ENCODE measurements around the gene ANKRD39.
A peak's percentile ranks its signal among the peaks of the same experiment; 100 is the strongest.

ANKRD39 gene

GRCh38 chr2:96860065-96861029, 2.5 kb upstream of the ANKRD39 start:
- in situ Hi-C loops (cut with MboI; ENCODE audit: low pct_unique_long_range_greater_than_20kb, low sequenced_read_pairs), result no loop called here
- DNase-seq, result no peak

DNA sequence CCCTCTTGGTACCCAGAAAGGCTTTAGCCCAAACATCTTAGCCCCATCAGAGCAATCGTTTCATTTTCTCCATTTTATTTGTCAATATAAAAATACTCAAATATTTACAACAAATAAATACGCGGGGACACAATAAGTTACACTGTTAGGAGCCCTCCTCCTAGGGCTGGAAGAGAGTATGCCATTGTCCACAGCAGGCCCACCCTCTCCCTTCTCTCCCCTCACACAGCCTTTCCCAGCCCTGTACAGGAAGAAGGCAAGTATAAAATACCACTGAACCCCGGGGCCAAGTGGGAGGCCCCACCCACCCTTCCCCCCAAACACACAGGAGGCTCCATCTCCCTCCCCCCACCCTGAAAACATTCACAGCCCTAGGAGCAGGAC, 1.9 kb upstream of the ANKRD39 start:
- in situ Hi-C loops (cut with MboI; ENCODE audit: low pct_unique_long_range_greater_than_20kb, low sequenced_read_pairs), result loop anchor here (10.0 kb wide), 1 partner anchor 95 kb away; no protein-coding TSS in a partner anchor
- DNase-seq, result no peak

GRCh38 chr2:96859099-96859649, 1.4 kb upstream of the ANKRD39 start:
- no peak for DNase-seq
- in situ Hi-C loops (cut with MboI; ENCODE audit: low pct_unique_long_range_greater_than_20kb, low sequenced_read_pairs), result loop anchor here (10.0 kb wide), 1 partner anchor 96 kb away; no protein-coding TSS in a partner anchor

GRCh38 chr2:96856776-96857666, 795 bp downstream of the ANKRD39 start:
- in situ Hi-C loops (cut with MboI; ENCODE audit: low pct_unique_long_range_greater_than_20kb, low sequenced_read_pairs), result loop anchor here (10.0 kb wide), 1 partner anchor 98 kb away; no protein-coding TSS in a partner anchor
- peak; percentile 43 for DNase-seq

GRCh38 chr2:96853321-96853720, 4.5 kb downstream of the ANKRD39 start:
- no peak for DNase-seq
- in situ Hi-C loops (cut with MboI; ENCODE audit: low pct_unique_long_range_greater_than_20kb, low sequenced_read_pairs), result loop anchor here (10.0 kb wide), 1 partner anchor 101 kb away; no protein-coding TSS in a partner anchor

GRCh38 chr2:96852667-96853066, 5.1 kb downstream of the ANKRD39 start:
- in situ Hi-C loops (cut with MboI; ENCODE audit: low pct_unique_long_range_greater_than_20kb, low sequenced_read_pairs), result loop anchor here (10.0 kb wide), 1 partner anchor 102 kb away; no protein-coding TSS in a partner anchor
- DNase-seq, result no peak

GRCh38 chr2:96848264-96848663, 9.6 kb downstream of the ANKRD39 start:
- in situ Hi-C loops (cut with MboI; ENCODE audit: low pct_unique_long_range_greater_than_20kb, low sequenced_read_pairs), result no loop called here
- DNase-seq, result no peak

- no peak for DNase-seq
- in situ Hi-C loops (cut with MboI; ENCODE audit: low pct_unique_long_range_greater_than_20kb, low sequenced_read_pairs), result no loop called here
Observed at GRCh38 chr2:96847586-96847985, 10.2 kb downstream of the ANKRD39 start.

GRCh38 chr2:96846825-96847224, 11.0 kb downstream of the ANKRD39 start:
- in situ Hi-C loops (cut with MboI; ENCODE audit: low pct_unique_long_range_greater_than_20kb, low sequenced_read_pairs), result no loop called here
- no peak for DNase-seq

DNA sequence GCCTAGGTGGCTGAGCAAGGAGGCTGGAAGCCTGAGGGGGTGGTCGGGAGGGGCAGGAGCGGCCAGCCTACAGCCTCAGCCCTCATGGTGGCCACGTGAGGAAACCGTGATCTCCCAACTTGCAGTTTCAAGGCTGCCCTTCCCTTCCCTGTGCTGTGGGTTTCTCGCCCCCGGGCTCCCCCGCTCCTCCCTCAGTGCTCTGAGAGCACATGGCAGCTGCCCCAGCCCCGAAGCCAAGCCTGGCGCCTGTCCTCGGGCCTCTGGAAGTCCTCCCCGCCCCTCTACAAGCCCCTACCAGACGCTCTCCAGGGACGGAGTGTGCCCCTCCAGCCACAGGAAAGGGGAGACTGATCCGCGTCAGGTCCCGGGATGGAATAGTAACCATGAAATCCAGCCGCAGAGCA, 13.4 kb downstream of the ANKRD39 start:
- in situ Hi-C loops (cut with MboI; ENCODE audit: low pct_unique_long_range_greater_than_20kb, low sequenced_read_pairs), result no loop called here
- DNase-seq, result no peak

- DNase-seq, result no peak
- in situ Hi-C loops (cut with MboI; ENCODE audit: low pct_unique_long_range_greater_than_20kb, low sequenced_read_pairs), result no loop called here
Observed at GRCh38 chr2:96843538-96844268, 14.1 kb downstream of the ANKRD39 start, which contains the start of gene ANKRD23. Gene ANKRD23 (minus strand): TSS chr2:96844021. CDS start chr2:96843992, 29 bp downstream.

GRCh38 chr2:96842600-96842999, 15.2 kb downstream of the ANKRD39 start:
- DNase-seq, result no peak
- in situ Hi-C loops (cut with MboI; ENCODE audit: low pct_unique_long_range_greater_than_20kb, low sequenced_read_pairs), result no loop called here

DNA sequence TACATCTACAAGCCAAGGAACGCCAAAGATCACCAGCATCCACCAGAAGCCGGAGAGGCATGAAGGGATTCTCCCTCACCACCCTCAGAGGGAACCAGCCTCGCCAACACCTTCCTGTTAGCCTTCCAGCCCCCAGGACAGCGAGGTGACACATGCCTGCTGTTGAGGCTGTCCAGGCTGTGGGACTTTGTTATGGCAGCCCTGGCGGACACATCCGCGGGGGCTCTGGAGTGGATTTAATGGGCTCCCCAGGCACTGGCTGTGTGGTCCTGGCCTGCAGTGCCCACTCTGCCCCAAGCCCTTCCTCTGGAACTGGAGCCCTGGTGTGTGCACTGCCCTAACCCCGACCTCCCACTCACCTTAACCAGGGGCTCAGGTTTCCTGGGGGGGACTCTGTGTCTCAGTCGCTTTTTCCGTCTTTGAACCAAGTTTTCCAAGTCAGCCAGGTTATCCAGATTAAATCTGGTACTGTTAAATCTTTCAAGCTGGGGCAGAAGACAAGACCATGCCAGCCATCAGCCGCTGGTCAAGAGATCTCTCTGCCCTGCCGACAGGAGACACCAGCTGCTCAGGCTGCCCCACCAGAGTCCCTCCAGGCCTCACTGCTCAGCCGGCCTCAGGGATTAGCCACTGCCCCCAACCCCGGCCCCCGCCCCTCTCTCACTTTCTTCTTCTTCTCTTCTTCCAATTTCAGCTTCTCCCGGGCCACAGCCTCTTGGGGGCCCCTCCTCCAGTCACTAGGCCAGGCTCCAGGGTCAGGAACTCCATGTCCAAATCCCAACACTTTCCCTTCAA, 15.9 kb downstream of the ANKRD39 start:
- no peak for DNase-seq
- in situ Hi-C loops (cut with MboI; ENCODE audit: low pct_unique_long_range_greater_than_20kb, low sequenced_read_pairs), result no loop called here

DNA sequence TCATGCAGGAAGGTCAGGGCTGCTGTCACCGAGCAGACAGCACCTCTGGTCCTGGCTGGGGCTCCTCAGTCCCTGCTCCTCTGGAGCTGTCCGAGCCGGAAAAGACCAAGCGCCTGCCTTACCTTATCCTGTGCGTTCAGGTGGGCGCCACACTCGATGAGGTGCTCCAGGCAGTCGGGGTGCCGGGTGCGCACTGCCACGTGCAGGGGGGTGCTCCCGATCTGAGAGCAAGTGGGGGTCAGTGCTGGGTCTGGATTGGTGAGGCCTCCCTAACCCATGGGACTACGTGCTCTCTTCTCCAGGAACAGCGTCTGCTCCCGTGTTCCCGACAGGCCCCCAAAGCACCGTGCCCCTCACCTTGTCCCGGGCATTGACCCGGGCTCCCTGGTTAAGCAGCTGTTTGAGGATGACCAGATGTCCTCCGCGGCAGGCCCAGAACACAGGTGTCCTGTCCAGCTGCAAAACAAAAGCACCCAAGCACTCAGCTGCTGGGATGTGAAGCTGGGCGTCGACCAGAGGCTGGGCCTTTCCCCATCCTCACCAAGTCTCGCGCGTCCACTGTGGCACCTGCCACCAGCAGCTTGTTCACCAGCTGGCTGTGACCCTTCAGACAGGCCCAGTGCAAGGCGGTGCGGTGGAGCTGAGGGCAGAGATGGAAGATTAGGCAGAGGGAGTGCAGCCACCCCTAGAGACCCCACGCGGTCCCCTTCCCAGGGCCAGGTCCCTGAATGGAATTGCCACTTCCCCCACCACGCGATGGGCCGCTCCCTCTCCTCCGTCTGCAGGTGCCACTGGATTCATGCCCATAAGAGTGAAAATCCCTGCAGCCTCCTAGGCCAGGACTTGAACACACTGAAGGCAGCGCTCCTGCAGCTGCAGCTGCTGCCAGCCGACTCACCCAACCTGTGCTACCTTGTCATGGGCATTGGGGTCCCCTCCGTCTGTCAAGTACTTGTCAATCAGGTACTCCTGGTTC, 17.7 kb downstream of the ANKRD39 start:
- in situ Hi-C loops (cut with MboI; ENCODE audit: low pct_unique_long_range_greater_than_20kb, low sequenced_read_pairs), result no loop called here
- no peak for DNase-seq

GRCh38 chr2:96839293-96839874, 18.4 kb downstream of the ANKRD39 start:
- no peak for DNase-seq
- in situ Hi-C loops (cut with MboI; ENCODE audit: low pct_unique_long_range_greater_than_20kb, low sequenced_read_pairs), result no loop called here
